Stimulated activated naive B cell treated with anti-CD40 and anti-IgM and Interleukin-4, amounts not matched to agents 10 μg/mL and 1 μg/mL and 100 μg/mL, for 72 hours (primary cell): ENCODE measurements around the gene MYBPH.

Experiments
- ATAC-seq, 2 donors: fragments of 150-1000 bp; cut with Tn5 transposase; replicated peaks; 2 replicates each; pipeline ENCODE4 v1.10.0; 2021; ENCODE audit warnings: moderate library complexity in 1 of 2
- DNase-seq: peaks from one replicate; pipeline ENCODE4 v3.0.0; 2021
- H3K27ac Mint-ChIP-seq: one replicate; pipeline ENCODE4 v1.8.0; 2022; ENCODE audit warnings: mild to moderate bottlenecking, mixed read lengths
- H3K27me3 Mint-ChIP-seq, 2 donors: one replicate each; pipeline ENCODE4 v1.8.0; 2022; ENCODE audit warnings: mixed read lengths in 2 of 2
- H3K36me3 Mint-ChIP-seq, 2 donors: one replicate each; pipeline ENCODE4 v1.8.0; 2022; ENCODE audit warnings: mixed read lengths in 2 of 2, mild to moderate bottlenecking in 1 of 2
- H3K4me1 Mint-ChIP-seq, 2 donors: one replicate each; pipeline ENCODE4 v1.8.0; 2022; ENCODE audit warnings: mixed read lengths in 2 of 2, mild to moderate bottlenecking in 1 of 2
- H3K4me3 Mint-ChIP-seq, 2 donors: one replicate each; pipeline ENCODE4 v1.8.0; 2022; ENCODE audit warnings: mild to moderate bottlenecking in 2 of 2, mixed read lengths in 2 of 2, moderate library complexity in 1 of 2
- H3K9me3 Mint-ChIP-seq, 2 donors: one replicate each; pipeline ENCODE4 v1.8.0; 2022; ENCODE audit warnings: mixed read lengths in 2 of 2, mild to moderate bottlenecking in 1 of 2

Gene MYBPH

GRCh38 chr1:203124011-203124410 lies 51.6 kb downstream of the MYBPH start:
- DNase-seq (no peak), ATAC-seq (no peak)
- Mint-ChIP-seq H3K27me3 (peaks cover 68 to 93% of the 10 kb centered on the region in 2 donors), H3K27ac (no peak overlapping the region), H3K4me3 (no peak overlapping the region), H3K36me3 (no peaks in the 10 kb centered on the region), H3K9me3 (no peaks in the 10 kb centered on the region), H3K4me1 (peaks cover 14 to 34% of the 10 kb centered on the region in 2 donors)

- H3K4me3 Mint-ChIP-seq, result no peak overlapping the region
- ATAC-seq (no peak), DNase-seq (no peak)
- no peaks in the 10 kb centered on the region for H3K9me3 Mint-ChIP-seq
- H3K27ac Mint-ChIP-seq, result no peak overlapping the region
- H3K36me3 Mint-ChIP-seq, result no peaks in the 10 kb centered on the region
- peaks cover 65 to 93% of the 10 kb centered on the region in 2 donors for H3K27me3 Mint-ChIP-seq
- peaks cover 10 to 27% of the 10 kb centered on the region in 2 donors for H3K4me1 Mint-ChIP-seq
These were observed 53.5 kb downstream of the MYBPH start for GRCh38 chr1:203122159-203122558.

GRCh38 chr1:203121186-203122015 lies 54.2 kb downstream of the MYBPH start:
- ATAC-seq, result no peak

GRCh38 chr1:203120325-203121153 lies 55.1 kb downstream of the MYBPH start:
- DNase-seq (no peak), ATAC-seq (no peak)
- no peak overlapping the region for H3K27ac Mint-ChIP-seq
- H3K4me1 Mint-ChIP-seq, result peaks cover 1 to 12% of the 10 kb centered on the region in 2 donors
- H3K4me3 Mint-ChIP-seq, result no peak overlapping the region
- peaks cover 60 to 88% of the 10 kb centered on the region in 2 donors for H3K27me3 Mint-ChIP-seq
- H3K36me3 Mint-ChIP-seq, result no peaks in the 10 kb centered on the region
- no peaks in the 10 kb centered on the region for H3K9me3 Mint-ChIP-seq

More at GRCh38 chr1:203121186-203122015, 54.2 kb downstream of the MYBPH start:
- no peak for DNase-seq
- Mint-ChIP-seq H3K27me3 (peaks cover 62 to 89% of the 10 kb centered on the region in 2 donors), H3K36me3 (no peaks in the 10 kb centered on the region), H3K4me1 (peaks cover 4 to 19% of the 10 kb centered on the region in 2 donors), H3K27ac (no peak overlapping the region), H3K9me3 (no peaks in the 10 kb centered on the region), H3K4me3 (no peak overlapping the region)
